K562 (cell line): Measurements from ENCODE around the gene CYP24A1. TPM values are rescaled to one million over a fixed set of nuclear protein-coding genes. Genes with fewer than 3 reads are reported as not detected.

Source experiments
- ATAC-seq: fragments of 200-7000 bp; cut with Tn5 transposase; 3 replicates; pipeline ENCODE4 v1.9.1; 2020; ENCODE audit warnings: moderate library complexity
- BruUV-seq: library from RNA; stranded (reverse); fragments of 400-500 nt; replicated peaks from 2 replicates; lab custom pipeline; 2021; lab: Mats Ljungman, UMichigan
- CTCF ChIA-PET: fragments of 300-600 bp; formaldehyde crosslinking; extraction: SDS; loops from one replicate; lab custom pipeline; 2021; ENCODE audit warnings: low intra/inter-chr PET ratio; lab: Yijun Ruan, JAX
- POLR2A ChIA-PET: fragments of 300-600, 350-650 bp; sonication (Branson Sonifier 250); formaldehyde crosslinking; extraction: SDS; loops from one replicate; lab custom pipeline; 2021; ENCODE audit warnings: antibody characterized with exemption, inconsistent platforms; lab: Yijun Ruan, JAX
- DNase-seq, 4 experiments: peaks; one replicate each; pipeline versions ENCODE4 v3.0.0 to v3.0.0-alpha.2; 2011 to 2018; ENCODE audit warnings: low spot score in 3 of 4, mixed read lengths in 3 of 4; ENCODE audit errors: extremely low read depth in 1 of 4
- FAIRE-seq: peaks from 2 replicates; lab custom pipeline; 2011; peaks lifted over from hg19 to GRCh38; lab: Jason Lieb, UNC
- H2AFZ ChIP-seq: 2 replicates; pipeline ENCODE4 v1.6.0; 2011; ENCODE audit warnings: low read depth, low read length, control low read depth, inconsistent platforms
- H3K27ac ChIP-seq: fragments of 200-600 bp; 3 replicates; pipeline ENCODE4 v1.8.0; 2011; ENCODE audit warnings: low read depth, mild to moderate bottlenecking, control low read depth, inconsistent platforms, low read length, moderate library complexity, mixed read lengths; ENCODE audit errors: extremely low read depth
- H3K27me3 ChIP-seq, 2 experiments: fragments of 300-600 bp in 1 of 2; 2 replicates in 1 of 2; 3 replicates in 1 of 2; pipeline versions ENCODE4 v1.6.0 to v1.8.0; 2011; ENCODE audit warnings: inconsistent platforms in 2 of 2, low read length in 2 of 2, mild to moderate bottlenecking in 1 of 2, mixed read lengths in 1 of 2, moderate library complexity in 1 of 2; ENCODE audit not compliant: control insufficient read depth in 2 of 2, insufficient read depth in 2 of 2
- H3K36me3 ChIP-seq: fragments of 300-600 bp; 3 replicates; pipeline ENCODE4 v1.8.0; 2011; ENCODE audit warnings: mild to moderate bottlenecking, low read length, inconsistent platforms; ENCODE audit not compliant: control insufficient read depth, insufficient read depth
- H3K4me1 ChIP-seq, 2 experiments: fragments of 200-600 bp in 1 of 2; replicated peaks in 1 of 2; 2 replicates in 1 of 2; 3 replicates in 1 of 2; pipeline versions ENCODE4 v1.5.1 to v1.8.0; 2011; ENCODE audit warnings: inconsistent platforms in 2 of 2, low read length in 2 of 2, mild to moderate bottlenecking in 1 of 2, mixed read lengths in 1 of 2, moderate library complexity in 1 of 2; ENCODE audit not compliant: control insufficient read depth in 2 of 2, insufficient read depth in 2 of 2
- H3K4me2 ChIP-seq: 2 replicates; pipeline ENCODE4 v1.6.1; 2011; ENCODE audit warnings: low read length, control low read depth, inconsistent platforms, mixed read lengths; ENCODE audit not compliant: insufficient read depth
- H3K4me3 ChIP-seq: fragments of 200-600 bp; sonication (generic), shearing (Covaris generic); 2 replicates; pipeline ENCODE4 v1.5.1; 2016; ENCODE audit warnings: control low read depth, inconsistent platforms
- H3K79me2 ChIP-seq: fragments of 200-600 bp; 3 replicates; pipeline ENCODE4 v1.8.0; 2011; ENCODE audit warnings: low read length, inconsistent platforms; ENCODE audit not compliant: control insufficient read depth, insufficient read depth
- H3K9ac ChIP-seq, 2 experiments: 2 replicates each; pipeline versions ENCODE4 v1.6.0 to v1.6.1; 2011; ENCODE audit warnings: low read depth in 2 of 2, low read length in 2 of 2, control low read depth in 1 of 2, inconsistent platforms in 1 of 2, mild to moderate bottlenecking in 1 of 2, mixed read lengths in 1 of 2; ENCODE audit not compliant: insufficient read depth in 1 of 2
- H3K9me1 ChIP-seq: one replicate; pipeline ENCODE4 v1.6.0; 2011; ENCODE audit warnings: inconsistent platforms, mild to moderate bottlenecking, low read length, moderate library complexity; ENCODE audit not compliant: control insufficient read depth, insufficient read depth
- H3K9me3 ChIP-seq: replicated peaks from 2 replicates; pipeline ENCODE4 v1.5.1; 2011; ENCODE audit warnings: low read depth, low read length, inconsistent platforms; ENCODE audit not compliant: control insufficient read depth, insufficient read depth
- H4K20me1 ChIP-seq: replicated peaks from 2 replicates; pipeline ENCODE4 v1.6.1; 2011; ENCODE audit warnings: low read length, inconsistent platforms, mixed read lengths; ENCODE audit not compliant: control insufficient read depth, insufficient read depth
- CEBPG ChIP-seq, 3 experiments: fragments of 200-800 bp in 1 of 3; sonication (Bioruptor generic) in 1 of 3; sonication (generic) in 1 of 3; formaldehyde crosslinking in 1 of 3; IDR thresholded peaks in 2 of 3; conservative IDR thresholded peaks in 1 of 3; 2 replicates each; pipeline versions ENCODE4 v1.6.1 to v1.8.0; 2016 to 2022; ENCODE audit warnings: missing compliant biosample characterization in 2 of 3, missing genetic modification characterization in 2 of 3, mild to moderate bottlenecking in 1 of 3, missing genetic modification reagents in 1 of 3
- FOXK2 ChIP-seq, 2 experiments: fragments of 450-650 bp; IDR thresholded peaks in 1 of 2; conservative IDR thresholded peaks in 1 of 2; 2 replicates each; pipeline ENCODE4 v1.6.1; 2016; ENCODE audit warnings: low read depth in 2 of 2, mild to moderate bottlenecking in 1 of 2
- GTF2F1 ChIP-seq: IDR thresholded peaks from 2 replicates; pipeline ENCODE4 v1.6.1; 2011; ENCODE audit warnings: low read depth, low read length, improper control_type of control experiment
- HCFC1 ChIP-seq: IDR thresholded peaks from 2 replicates; pipeline ENCODE4 v1.6.1; 2012; ENCODE audit warnings: low read depth, low read length, improper control_type of control experiment
- SRSF3 ChIP-seq: fragments of 200-400 bp; formaldehyde crosslinking; IDR thresholded peaks from 2 replicates; pipeline ENCODE4 v1.6.1; 2016; ENCODE audit warnings: mild to moderate bottlenecking, low read length, moderate library complexity; ENCODE audit not compliant: insufficient read depth
- ZBTB11 ChIP-seq, 3 experiments: fragments of 200-800 bp in 1 of 3; fragments of 250-450 bp in 1 of 3; fragments of 450-650 bp in 1 of 3; sonication (Bioruptor Pico) in 1 of 3; sonication (Bioruptor generic) in 1 of 3; formaldehyde crosslinking in 1 of 3; IDR thresholded peaks; 2 replicates each; pipeline versions ENCODE4 v1.6.1 to v1.8.0; 2016 to 2022; ENCODE audit warnings: mild to moderate bottlenecking in 2 of 3, missing genetic modification characterization in 2 of 3, missing compliant biosample characterization in 1 of 3, moderate library complexity in 1 of 3
- ZNF175 ChIP-seq: fragments of 200-800 bp; sonication (Bioruptor generic); IDR thresholded peaks from 2 replicates; pipeline ENCODE4 v1.6.1; 2016; ENCODE audit warnings: low read depth, mild to moderate bottlenecking, missing genetic modification characterization, missing compliant biosample characterization
- WGBS: fragments of 100-300 bp; shearing (Covaris generic); methylation state at CpG from one replicate; pipeline ENCODE4 v1.1.6; 2016; ENCODE audit warnings: low coverage, mixed read lengths; ENCODE audit not compliant: insufficient coverage; ENCODE audit errors: missing lambda C conversion rate; 5-methylcytosine and 5-hydroxymethylcytosine counted together
- in situ Hi-C: fragments of 300-500 bp; cut with MboI; formaldehyde crosslinking; loops from 4 replicates; pipeline ENCODE4 v1.15.0; 2018; ENCODE audit warnings: inconsistent platforms, mixed read lengths
- intact Hi-C: fragments of 100-400 bp; cut with micrococcal nuclease; formaldehyde crosslinking; loops from 2 replicates; pipeline ENCODE4 v1.14.2; 2022
- polyA plus RNA-seq, 8 experiments: library from polyadenylated mRNA; depleted of rRNA in 4 of 8; stranded (reverse) in 5 of 8; unstranded in 3 of 8; fragments of >200 nt; fragmentation: Nextera tagmentation in 2 of 8; fragmentation: Illumina TruSeq in 1 of 8; extraction: Ambion mirVana in 2 of 8; extraction: Trizol in 1 of 8; gene quantifications; 2 replicates each; pipeline versions ENCODE4 v1.2.1 to v1.2.3, GENCODE V29; 2011 to 2014; ENCODE audit warnings: inconsistent platforms in 1 of 8, missing spikeins in 1 of 8
- total RNA-seq, 7 experiments: library from RNA; depleted of rRNA in 6 of 7; stranded (reverse); fragments of >200 nt in 6 of 7; fragmentation: Illumina TruSeq in 2 of 7; extraction: Trizol in 2 of 7; gene quantifications; 2 replicates each; pipeline versions ENCODE4 v1.2.1 to v1.2.3, GENCODE V29; 2011 to 2021; ENCODE audit warnings: low replicate concordance in 1 of 7
- TF ChIP-seq, protein P1 (sequence below): fragments of 250-450 bp; sonication (Bioruptor Pico); IDR thresholded peaks from 2 replicates; pipeline ENCODE4 v1.4.0; 2020
- TF ChIP-seq, protein P2 (sequence below): fragments of 450-650 bp; IDR thresholded peaks from 2 replicates; pipeline ENCODE4 v1.7.1; 2018; ENCODE audit warnings: mild to moderate bottlenecking, low read depth; ENCODE audit not compliant: partially characterized antibody
- TF ChIP-seq, protein P3 (sequence below): sonication (generic); formaldehyde crosslinking; IDR thresholded peaks from 2 replicates; pipeline ENCODE4 v1.8.0; 2022; ENCODE audit warnings: mild to moderate bottlenecking, missing genetic modification reagents, borderline replicate concordance

CYP24A1 gene
- total and polyA plus RNA-seq, 9 of the 15 experiments (the other 6 are each of a cell fraction or from before 2014, with no cell fraction given) = 0.04 TPM; not detected in 8

GRCh38 chr20:54153847-54154246 is 19.9 kb downstream of the CYP24A1 start:
- Histone ChIP-seq H3K79me2 (no peaks in the 10 kb centered on the region), H3K4me3 (no peak overlapping the region), H3K27ac (no peak overlapping the region), H3K9me3 (no peaks in the 10 kb centered on the region), H4K20me1 (no peaks in the 10 kb centered on the region), H3K27me3 (peaks cover 27 to 29% of the 10 kb centered on the region in 2 experiments), H3K9ac (no peak overlapping the region), H3K36me3 (no peaks in the 10 kb centered on the region), H3K9me1 (no peaks in the 10 kb centered on the region), H3K4me1 (no peaks in the 10 kb centered on the region), H3K4me2 (no peak overlapping the region), H2AFZ (no peak overlapping the region)
- CTCF ChIA-PET = no interaction called here
- DNase-seq = no peak
- intact Hi-C loops = no loop called here
- POLR2A ChIA-PET = no interaction called here
- FAIRE-seq = no peak
- no peak for ATAC-seq
- BruUV-seq = no TSS peak
- 0% methylated on average over 1 of the region's 1 CpG for WGBS
- in situ Hi-C loops = no loop called here
- TF ChIP-seq SRSF3 (no peak), ZBTB11 (CRISPR knock-in tag; IDR thresholded peaks at IDR 0.05) (0 out of 6 replicates have a peak, but pooled peaks of 1 of the 3 experiments have one; percentile 9), HCFC1 (no peak), CEBPG (CRISPR knock-in tag; IDR thresholded peaks at IDR 0.05) (no peak), CEBPG (tag; conservative IDR thresholded peaks at IDR 0.05 in 1 of 2, IDR thresholded peaks at IDR 0.05 in 1 of 2) (0 out of 4 replicates have a peak, but pooled peaks of 1 of the 2 experiments have one; percentile 15), ZNF175 (no peak), GTF2F1 (no peak), FOXK2 (conservative IDR thresholded peaks at IDR 0.05 in 1 of 2, IDR thresholded peaks at IDR 0.05 in 1 of 2; ENCODE audit: low read depth in 2 of 2) (no peak)
- TF ChIP-seq, protein P1, sequence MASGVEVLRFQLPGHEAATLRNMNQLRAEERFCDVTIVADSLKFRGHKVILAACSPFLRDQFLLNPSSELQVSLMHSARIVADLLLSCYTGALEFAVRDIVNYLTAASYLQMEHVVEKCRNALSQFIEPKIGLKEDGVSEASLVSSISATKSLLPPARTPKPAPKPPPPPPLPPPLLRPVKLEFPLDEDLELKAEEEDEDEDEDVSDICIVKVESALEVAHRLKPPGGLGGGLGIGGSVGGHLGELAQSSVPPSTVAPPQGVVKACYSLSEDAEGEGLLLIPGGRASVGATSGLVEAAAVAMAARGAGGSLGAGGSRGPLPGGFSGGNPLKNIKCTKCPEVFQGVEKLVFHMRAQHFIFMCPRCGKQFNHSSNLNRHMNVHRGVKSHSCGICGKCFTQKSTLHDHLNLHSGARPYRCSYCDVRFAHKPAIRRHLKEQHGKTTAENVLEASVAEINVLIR (CRISPR knock-in tag) = no peak
- TF ChIP-seq, protein P2, sequence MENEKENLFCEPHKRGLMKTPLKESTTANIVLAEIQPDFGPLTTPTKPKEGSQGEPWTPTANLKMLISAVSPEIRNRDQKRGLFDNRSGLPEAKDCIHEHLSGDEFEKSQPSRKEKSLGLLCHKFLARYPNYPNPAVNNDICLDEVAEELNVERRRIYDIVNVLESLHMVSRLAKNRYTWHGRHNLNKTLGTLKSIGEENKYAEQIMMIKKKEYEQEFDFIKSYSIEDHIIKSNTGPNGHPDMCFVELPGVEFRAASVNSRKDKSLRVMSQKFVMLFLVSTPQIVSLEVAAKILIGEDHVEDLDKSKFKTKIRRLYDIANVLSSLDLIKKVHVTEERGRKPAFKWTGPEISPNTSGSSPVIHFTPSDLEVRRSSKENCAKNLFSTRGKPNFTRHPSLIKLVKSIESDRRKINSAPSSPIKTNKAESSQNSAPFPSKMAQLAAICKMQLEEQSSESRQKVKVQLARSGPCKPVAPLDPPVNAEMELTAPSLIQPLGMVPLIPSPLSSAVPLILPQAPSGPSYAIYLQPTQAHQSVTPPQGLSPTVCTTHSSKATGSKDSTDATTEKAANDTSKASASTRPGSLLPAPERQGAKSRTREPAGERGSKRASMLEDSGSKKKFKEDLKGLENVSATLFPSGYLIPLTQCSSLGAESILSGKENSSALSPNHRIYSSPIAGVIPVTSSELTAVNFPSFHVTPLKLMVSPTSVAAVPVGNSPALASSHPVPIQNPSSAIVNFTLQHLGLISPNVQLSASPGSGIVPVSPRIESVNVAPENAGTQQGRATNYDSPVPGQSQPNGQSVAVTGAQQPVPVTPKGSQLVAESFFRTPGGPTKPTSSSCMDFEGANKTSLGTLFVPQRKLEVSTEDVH = no peak
- TF ChIP-seq, protein P3, sequence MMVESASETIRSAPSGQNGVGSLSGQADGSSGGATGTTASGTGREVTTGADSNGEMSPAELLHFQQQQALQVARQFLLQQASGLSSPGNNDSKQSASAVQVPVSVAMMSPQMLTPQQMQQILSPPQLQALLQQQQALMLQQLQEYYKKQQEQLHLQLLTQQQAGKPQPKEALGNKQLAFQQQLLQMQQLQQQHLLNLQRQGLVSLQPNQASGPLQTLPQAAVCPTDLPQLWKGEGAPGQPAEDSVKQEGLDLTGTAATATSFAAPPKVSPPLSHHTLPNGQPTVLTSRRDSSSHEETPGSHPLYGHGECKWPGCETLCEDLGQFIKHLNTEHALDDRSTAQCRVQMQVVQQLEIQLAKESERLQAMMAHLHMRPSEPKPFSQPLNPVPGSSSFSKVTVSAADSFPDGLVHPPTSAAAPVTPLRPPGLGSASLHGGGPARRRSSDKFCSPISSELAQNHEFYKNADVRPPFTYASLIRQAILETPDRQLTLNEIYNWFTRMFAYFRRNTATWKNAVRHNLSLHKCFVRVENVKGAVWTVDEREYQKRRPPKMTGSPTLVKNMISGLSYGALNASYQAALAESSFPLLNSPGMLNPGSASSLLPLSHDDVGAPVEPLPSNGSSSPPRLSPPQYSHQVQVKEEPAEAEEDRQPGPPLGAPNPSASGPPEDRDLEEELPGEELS (CRISPR knock-in tag) = no peak
